Transverse colon (tissue), 4 donors: Measurements from ENCODE around the gene ACVR1B.

ENCODE experiments used
- EP300 ChIP-seq: sonication (generic); formaldehyde crosslinking; IDR thresholded peaks from one replicate; pipeline ENCODE4 v1.6.1; 2017; ENCODE audit warnings: antibody characterized with exemption, low read depth
- POLR2A ChIP-seq: fragments of 450-650 bp; IDR thresholded peaks from one replicate; pipeline ENCODE4 v1.6.1; 2016; ENCODE audit warnings: antibody characterized with exemption, mild to moderate bottlenecking, moderate library complexity
- POLR2AphosphoS5 ChIP-seq, 3 donors: sonication (generic); formaldehyde crosslinking; IDR thresholded peaks; one replicate each; pipeline ENCODE4 v1.6.1; 2016; ENCODE audit warnings: antibody characterized with exemption in 3 of 3
- TF ChIP-seq, protein P1 (sequence below), 5 experiments: fragments of 200-600 bp in 3 of 5; fragments of 450-650 bp in 2 of 5; sonication (generic) in 3 of 5; IDR thresholded peaks; 1 replicate in 2 of 5; 2 replicates in 3 of 5; pipeline ENCODE4 v1.5.1; 2016 to 2017; ENCODE audit warnings: antibody characterized with exemption in 5 of 5, inconsistent platforms in 3 of 5, mild to moderate bottlenecking in 2 of 5, moderate library complexity in 1 of 5

DNA sequence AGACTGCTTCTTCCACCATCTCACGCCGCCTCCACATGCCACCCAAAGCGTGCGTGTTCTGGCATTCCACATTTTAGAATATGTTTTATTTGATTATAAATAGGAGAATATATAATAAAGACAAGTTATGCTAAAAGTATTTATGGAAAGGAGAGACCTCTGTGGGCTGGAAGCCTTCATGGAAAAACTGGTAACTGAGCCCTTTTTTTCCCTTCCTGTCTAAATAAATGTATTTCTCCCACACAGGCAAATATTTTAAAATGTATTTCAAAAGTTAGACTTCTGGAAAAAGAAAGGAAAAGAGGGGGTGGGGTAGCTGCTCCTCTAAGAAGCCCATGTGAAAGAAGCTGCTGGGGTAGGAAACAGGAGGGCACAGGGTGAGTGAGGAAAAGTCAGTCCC, 83.7 kb downstream of the ACVR1B start:
- TF ChIP-seq, protein P1, sequence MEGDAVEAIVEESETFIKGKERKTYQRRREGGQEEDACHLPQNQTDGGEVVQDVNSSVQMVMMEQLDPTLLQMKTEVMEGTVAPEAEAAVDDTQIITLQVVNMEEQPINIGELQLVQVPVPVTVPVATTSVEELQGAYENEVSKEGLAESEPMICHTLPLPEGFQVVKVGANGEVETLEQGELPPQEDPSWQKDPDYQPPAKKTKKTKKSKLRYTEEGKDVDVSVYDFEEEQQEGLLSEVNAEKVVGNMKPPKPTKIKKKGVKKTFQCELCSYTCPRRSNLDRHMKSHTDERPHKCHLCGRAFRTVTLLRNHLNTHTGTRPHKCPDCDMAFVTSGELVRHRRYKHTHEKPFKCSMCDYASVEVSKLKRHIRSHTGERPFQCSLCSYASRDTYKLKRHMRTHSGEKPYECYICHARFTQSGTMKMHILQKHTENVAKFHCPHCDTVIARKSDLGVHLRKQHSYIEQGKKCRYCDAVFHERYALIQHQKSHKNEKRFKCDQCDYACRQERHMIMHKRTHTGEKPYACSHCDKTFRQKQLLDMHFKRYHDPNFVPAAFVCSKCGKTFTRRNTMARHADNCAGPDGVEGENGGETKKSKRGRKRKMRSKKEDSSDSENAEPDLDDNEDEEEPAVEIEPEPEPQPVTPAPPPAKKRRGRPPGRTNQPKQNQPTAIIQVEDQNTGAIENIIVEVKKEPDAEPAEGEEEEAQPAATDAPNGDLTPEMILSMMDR (IDR thresholded peaks at IDR 0.05): no peak
- TF ChIP-seq EP300 (no peak), POLR2AphosphoS5 (IDR thresholded peaks at IDR 0.05) (no peak), POLR2A (no peak)
